Brain microvascular endothelial cell (primary cell): Measurements from ENCODE around the gene SMIM20.

Experiments
- DNase-seq: peaks from one replicate; pipeline ENCODE4 v3.0.0-alpha.2; 2020
- H3K27ac ChIP-seq: fragments of 250-450 bp; sonication (Bioruptor Pico); 2 replicates; pipeline ENCODE4 v1.5.1; 2020; ENCODE audit warnings: mild to moderate bottlenecking, moderate library complexity
- H3K27me3 ChIP-seq: fragments of 250-450 bp; sonication (Bioruptor Pico); replicated peaks from 2 replicates; pipeline ENCODE4 v1.5.1; 2020; ENCODE audit warnings: mild to moderate bottlenecking
- H3K36me3 ChIP-seq: fragments of 250-450 bp; sonication (Bioruptor Pico); replicated peaks from 2 replicates; pipeline ENCODE4 v1.5.1; 2020; ENCODE audit warnings: mild to moderate bottlenecking
- H3K4me3 ChIP-seq: 2 replicates; pipeline ENCODE4 v1.5.1; 2011; ENCODE audit warnings: low read depth, mild to moderate bottlenecking, control low read depth, low read length, moderate library complexity
- in situ Hi-C: cut with HindIII; loops from 2 replicates; pipeline ENCODE4 v1.10.0; 2017; ENCODE audit warnings: low sequenced_read_pairs, low pct_ligation_motif_present
- TF ChIP-seq, protein P1 (sequence below): IDR thresholded peaks from 2 replicates; pipeline ENCODE4 v1.5.1; 2011; ENCODE audit warnings: low read depth, mild to moderate bottlenecking, moderate library complexity, low read length, control low read depth, inconsistent platforms; ENCODE audit errors: missing control alignments

SMIM20 gene

DNA sequence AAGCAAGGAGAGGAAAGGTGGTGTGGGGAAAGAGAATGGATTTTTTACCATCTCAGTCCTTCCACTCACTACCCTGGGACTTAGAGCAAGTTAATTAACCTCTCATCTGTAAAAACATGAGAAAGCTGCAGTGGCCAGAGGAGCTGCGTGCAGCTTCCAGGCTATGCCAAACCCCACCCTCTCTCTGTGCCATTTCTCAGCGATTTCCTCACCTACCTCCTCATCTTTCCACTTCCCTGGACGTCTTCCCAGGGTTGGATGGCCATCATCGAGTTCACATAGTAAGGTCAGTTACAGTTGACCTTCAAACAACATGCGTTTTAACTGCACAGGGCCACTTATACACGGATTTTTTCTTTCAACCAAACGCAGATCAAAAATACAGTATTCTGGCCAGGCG is 64.3 kb downstream of the SMIM20 start:
- Histone ChIP-seq H3K27ac (no peak overlapping the region), H3K36me3 (no peaks in the 10 kb centered on the region), H3K4me3 (no peak overlapping the region), H3K27me3 (no peaks in the 10 kb centered on the region)
- no peak for DNase-seq
- in situ Hi-C loops = no loop called here
- TF ChIP-seq, protein P1, sequence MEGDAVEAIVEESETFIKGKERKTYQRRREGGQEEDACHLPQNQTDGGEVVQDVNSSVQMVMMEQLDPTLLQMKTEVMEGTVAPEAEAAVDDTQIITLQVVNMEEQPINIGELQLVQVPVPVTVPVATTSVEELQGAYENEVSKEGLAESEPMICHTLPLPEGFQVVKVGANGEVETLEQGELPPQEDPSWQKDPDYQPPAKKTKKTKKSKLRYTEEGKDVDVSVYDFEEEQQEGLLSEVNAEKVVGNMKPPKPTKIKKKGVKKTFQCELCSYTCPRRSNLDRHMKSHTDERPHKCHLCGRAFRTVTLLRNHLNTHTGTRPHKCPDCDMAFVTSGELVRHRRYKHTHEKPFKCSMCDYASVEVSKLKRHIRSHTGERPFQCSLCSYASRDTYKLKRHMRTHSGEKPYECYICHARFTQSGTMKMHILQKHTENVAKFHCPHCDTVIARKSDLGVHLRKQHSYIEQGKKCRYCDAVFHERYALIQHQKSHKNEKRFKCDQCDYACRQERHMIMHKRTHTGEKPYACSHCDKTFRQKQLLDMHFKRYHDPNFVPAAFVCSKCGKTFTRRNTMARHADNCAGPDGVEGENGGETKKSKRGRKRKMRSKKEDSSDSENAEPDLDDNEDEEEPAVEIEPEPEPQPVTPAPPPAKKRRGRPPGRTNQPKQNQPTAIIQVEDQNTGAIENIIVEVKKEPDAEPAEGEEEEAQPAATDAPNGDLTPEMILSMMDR = no peak
